B cell (primary cell): Measurements from ENCODE around the gene PTP4A1.

Experiments used
- CTCF ChIP-seq: fragments of 200-600 bp; IDR thresholded peaks from one replicate; pipeline ENCODE4 v1.8.0; 2022; ENCODE audit warnings: antibody characterized with exemption, mild to moderate bottlenecking
- EZH2 ChIP-seq: IDR thresholded peaks from 2 replicates; pipeline ENCODE4 v1.6.1; 2012; ENCODE audit warnings: borderline replicate concordance, low read depth, mild to moderate bottlenecking, moderate library complexity, low read length; ENCODE audit not compliant: insufficient read depth, poor library complexity, severe bottlenecking

GRCh38 chr6:63578757-63579156, 6.5 kb downstream of the PTP4A1 start:
- TF ChIP-seq CTCF (no peak), EZH2 (no peak)
